Endothelial cell of umbilical vein (primary cell): ENCODE measurements around the gene RAMP3.

Experiments used
- CTCF ChIP-seq, 2 donors: IDR thresholded peaks; 1 replicate in 1 of 2; 2 replicates in 1 of 2; pipeline ENCODE4 v1.5.1; 2011; ENCODE audit warnings: low read length in 2 of 2, mild to moderate bottlenecking in 2 of 2, moderate library complexity in 2 of 2, control low read depth in 1 of 2, inconsistent platforms in 1 of 2, low read depth in 1 of 2; ENCODE audit not compliant: insufficient read depth in 1 of 2; ENCODE audit errors: extremely low read depth in 1 of 2
- EZH2 ChIP-seq: IDR thresholded peaks from 2 replicates; pipeline ENCODE4 v1.6.1; 2012; ENCODE audit warnings: borderline replicate concordance, low read depth, mild to moderate bottlenecking, moderate library complexity, low read length, inconsistent platforms; ENCODE audit not compliant: severe bottlenecking
- FOS ChIP-seq: IDR thresholded peaks from 2 replicates; pipeline ENCODE4 v1.6.1; 2011; ENCODE audit warnings: mild to moderate bottlenecking, low read length, moderate library complexity, borderline replicate concordance; ENCODE audit not compliant: insufficient read depth
- GATA2 ChIP-seq: IDR thresholded peaks from 2 replicates; pipeline ENCODE4 v1.7.0; 2011; ENCODE audit warnings: low read depth, mild to moderate bottlenecking, moderate library complexity, mixed read lengths, low read length; ENCODE audit not compliant: insufficient read length, insufficient read depth
- JUN ChIP-seq: IDR thresholded peaks from 2 replicates; pipeline ENCODE4 v1.6.1; 2011; ENCODE audit warnings: borderline replicate concordance, low read depth; ENCODE audit not compliant: insufficient read length, insufficient read depth
- POLR2A ChIP-seq: IDR thresholded peaks from 2 replicates; pipeline ENCODE4 v1.6.1; 2012; ENCODE audit warnings: low read depth, mild to moderate bottlenecking, control low read depth, low read length
- POLR2AphosphoS5 ChIP-seq: IDR thresholded peaks from 2 replicates; pipeline ENCODE4 v1.6.1; 2012; ENCODE audit warnings: low read depth, mild to moderate bottlenecking, control low read depth, low read length, moderate library complexity; ENCODE audit not compliant: insufficient read depth
- TF ChIP-seq, protein P1 (sequence below): IDR thresholded peaks from 2 replicates; pipeline ENCODE4 v1.6.1; 2011; ENCODE audit not compliant: insufficient read depth, insufficient read length

- TF ChIP-seq CTCF (IDR thresholded peaks at IDR 0.05; ENCODE audit: extremely low read depth in 1 of 2, insufficient read depth in 1 of 2, low read depth in 1 of 2, low read length in 2 of 2) (no peak), FOS (no peak), POLR2A (no peak), POLR2AphosphoS5 (no peak), JUN (no peak), EZH2 (no peak), GATA2 (no peak)
- TF ChIP-seq, protein P1, sequence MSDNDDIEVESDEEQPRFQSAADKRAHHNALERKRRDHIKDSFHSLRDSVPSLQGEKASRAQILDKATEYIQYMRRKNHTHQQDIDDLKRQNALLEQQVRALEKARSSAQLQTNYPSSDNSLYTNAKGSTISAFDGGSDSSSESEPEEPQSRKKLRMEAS, result no peak
Measured at GRCh38 chr7:45146531-45147379, 10.8 kb upstream of the RAMP3 start.
